ENCODE data around the gene ABCA8.

The ABCA8 gene

DNA sequence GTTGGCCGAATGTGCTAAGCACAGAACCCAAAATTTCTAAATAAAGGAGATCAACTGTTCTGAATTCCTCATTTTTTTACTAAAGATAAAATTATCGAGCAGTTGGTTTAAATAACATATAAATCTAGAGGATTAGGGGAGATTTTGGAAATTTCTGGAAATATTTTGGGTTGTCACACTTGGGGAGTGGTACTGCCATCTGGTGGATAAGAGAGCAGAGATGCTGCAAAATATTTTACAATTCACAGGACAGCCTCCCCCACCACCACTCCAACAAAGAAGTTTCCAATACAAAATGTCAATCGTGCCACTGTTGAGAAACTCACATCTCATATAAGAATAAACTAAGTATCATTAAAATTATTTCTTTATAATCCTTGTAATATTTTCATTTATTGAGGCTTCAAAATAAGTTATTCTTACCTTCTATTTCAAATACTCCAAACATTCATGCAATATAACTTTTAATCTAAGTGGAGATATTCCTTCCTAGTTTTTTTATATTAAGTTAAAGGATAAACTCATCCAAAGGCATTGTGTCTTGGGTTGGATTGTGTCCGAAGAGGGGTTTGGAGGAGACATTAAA is 17.0 kb upstream of the ABCA8 start:
- H3K4me1 ChIP-seq (ENCODE audit: control insufficient read depth, low read length) = no peaks in the 10 kb centered on the region
- no peaks in the 10 kb centered on the region for H3K79me2 ChIP-seq (ENCODE audit: control insufficient read depth, low read length)
- no peak overlapping the region for H3K4me2 ChIP-seq (ENCODE audit: low read length)
- H3K4me3 ChIP-seq (ENCODE audit: low read length) = no peak overlapping the region
- H3K27me3 ChIP-seq (ENCODE audit: control insufficient read depth, low read length) = no peaks in the 10 kb centered on the region
- no peaks in the 10 kb centered on the region for H4K20me1 ChIP-seq (ENCODE audit: control insufficient read depth, insufficient read depth, low read depth, low read length)
- H3K36me3 ChIP-seq (ENCODE audit: control insufficient read depth, low read length) = no peaks in the 10 kb centered on the region
- H3K9me2 ChIP-seq (replicated peaks; ENCODE audit: control insufficient read depth, low read length) = no peaks in the 10 kb centered on the region
- no peaks in the 10 kb centered on the region for H3F3A ChIP-seq (ENCODE audit: control insufficient read depth, insufficient read depth)
- no peak overlapping the region for H3K27ac ChIP-seq (ENCODE audit: low read depth, low read length)
- H3K9me3 ChIP-seq (ENCODE audit: control insufficient read depth, insufficient read depth, low read length) = no peaks in the 10 kb centered on the region
- no peak for TF ChIP-seq EZH2phosphoT487 (IDR thresholded peaks at IDR 0.05; ENCODE audit: borderline replicate concordance, low read length)
- TF ChIP-seq, protein P1, sequence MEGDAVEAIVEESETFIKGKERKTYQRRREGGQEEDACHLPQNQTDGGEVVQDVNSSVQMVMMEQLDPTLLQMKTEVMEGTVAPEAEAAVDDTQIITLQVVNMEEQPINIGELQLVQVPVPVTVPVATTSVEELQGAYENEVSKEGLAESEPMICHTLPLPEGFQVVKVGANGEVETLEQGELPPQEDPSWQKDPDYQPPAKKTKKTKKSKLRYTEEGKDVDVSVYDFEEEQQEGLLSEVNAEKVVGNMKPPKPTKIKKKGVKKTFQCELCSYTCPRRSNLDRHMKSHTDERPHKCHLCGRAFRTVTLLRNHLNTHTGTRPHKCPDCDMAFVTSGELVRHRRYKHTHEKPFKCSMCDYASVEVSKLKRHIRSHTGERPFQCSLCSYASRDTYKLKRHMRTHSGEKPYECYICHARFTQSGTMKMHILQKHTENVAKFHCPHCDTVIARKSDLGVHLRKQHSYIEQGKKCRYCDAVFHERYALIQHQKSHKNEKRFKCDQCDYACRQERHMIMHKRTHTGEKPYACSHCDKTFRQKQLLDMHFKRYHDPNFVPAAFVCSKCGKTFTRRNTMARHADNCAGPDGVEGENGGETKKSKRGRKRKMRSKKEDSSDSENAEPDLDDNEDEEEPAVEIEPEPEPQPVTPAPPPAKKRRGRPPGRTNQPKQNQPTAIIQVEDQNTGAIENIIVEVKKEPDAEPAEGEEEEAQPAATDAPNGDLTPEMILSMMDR (IDR thresholded peaks at IDR 0.05; ENCODE audit: low read depth, low read length, poor library complexity, severe bottlenecking) = peak; percentile 49

DNA sequence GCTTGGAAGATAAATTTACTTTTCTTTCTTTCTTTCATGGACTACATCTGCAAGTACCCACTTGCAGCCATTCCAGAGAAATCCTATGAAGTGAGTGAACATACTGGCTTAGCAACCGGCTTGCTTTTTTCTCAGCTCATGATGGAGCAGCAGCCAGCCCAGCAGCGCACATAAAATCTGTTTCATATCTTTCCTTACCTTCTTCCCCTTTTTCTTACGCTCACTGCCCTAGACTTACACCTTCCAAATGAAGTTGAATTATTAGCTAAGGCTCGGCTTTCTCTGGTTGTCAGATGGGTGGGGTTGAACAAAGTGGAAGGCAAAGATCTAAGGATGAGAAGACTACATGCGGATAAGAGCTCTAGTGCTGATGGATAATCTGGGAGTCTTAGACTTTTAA is 13.9 kb upstream of the ABCA8 start:
- Histone ChIP-seq H3K4me1 (ENCODE audit: control insufficient read depth, low read length) (no peaks in the 10 kb centered on the region), H3F3A (ENCODE audit: control insufficient read depth, insufficient read depth) (no peaks in the 10 kb centered on the region), H4K20me1 (ENCODE audit: control insufficient read depth, insufficient read depth, low read depth, low read length) (no peaks in the 10 kb centered on the region), H3K27ac (ENCODE audit: low read depth, low read length) (no peak overlapping the region), H3K36me3 (ENCODE audit: control insufficient read depth, low read length) (no peaks in the 10 kb centered on the region), H3K4me3 (ENCODE audit: low read length) (no peak overlapping the region), H3K9me3 (ENCODE audit: control insufficient read depth, insufficient read depth, low read length) (no peaks in the 10 kb centered on the region), H3K27me3 (ENCODE audit: control insufficient read depth, low read length) (no peaks in the 10 kb centered on the region), H3K4me2 (ENCODE audit: low read length) (no peak overlapping the region), H3K9me2 (replicated peaks; ENCODE audit: control insufficient read depth, low read length) (no peaks in the 10 kb centered on the region), H3K79me2 (ENCODE audit: control insufficient read depth, low read length) (no peaks in the 10 kb centered on the region)
- TF ChIP-seq, protein P1 (IDR thresholded peaks at IDR 0.05; ENCODE audit: low read depth, low read length, poor library complexity, severe bottlenecking) = no peak
- TF ChIP-seq EZH2phosphoT487 (IDR thresholded peaks at IDR 0.05; ENCODE audit: borderline replicate concordance, low read length) = no peak

DNA sequence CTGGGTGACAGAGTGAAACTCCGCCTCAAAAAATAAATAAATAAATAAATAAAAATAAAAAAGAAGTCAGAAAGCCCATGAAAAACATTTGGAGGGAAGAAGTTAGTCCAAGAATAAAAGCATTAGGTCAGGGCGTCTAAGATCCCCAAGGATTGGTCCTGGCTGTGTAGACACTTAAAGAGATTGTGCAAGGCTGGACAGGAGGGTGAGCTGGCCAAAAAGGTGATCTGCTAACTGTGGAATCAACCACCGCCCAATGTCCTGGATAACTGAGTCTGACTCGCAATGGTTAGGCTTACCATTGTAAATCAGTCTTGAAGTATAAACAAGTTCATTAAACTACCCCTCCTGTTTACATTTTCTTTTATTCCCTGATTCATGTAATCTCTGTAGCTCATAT is 8.8 kb upstream of the ABCA8 start:
- no peak overlapping the region for H3K27ac ChIP-seq (ENCODE audit: low read depth, low read length)
- H3K27me3 ChIP-seq (ENCODE audit: control insufficient read depth, low read length) = no peaks in the 10 kb centered on the region
- no peaks in the 10 kb centered on the region for H3K9me2 ChIP-seq (replicated peaks; ENCODE audit: control insufficient read depth, low read length)
- H3K36me3 ChIP-seq (ENCODE audit: control insufficient read depth, low read length) = no peaks in the 10 kb centered on the region
- TF ChIP-seq, protein P1 (IDR thresholded peaks at IDR 0.05; ENCODE audit: low read depth, low read length, poor library complexity, severe bottlenecking) = no peak
- no peak for TF ChIP-seq EZH2phosphoT487 (IDR thresholded peaks at IDR 0.05; ENCODE audit: borderline replicate concordance, low read length)
- no peaks in the 10 kb centered on the region for H3K4me1 ChIP-seq (ENCODE audit: control insufficient read depth, low read length)
- H3K4me3 ChIP-seq (ENCODE audit: low read length) = no peak overlapping the region
- H4K20me1 ChIP-seq (ENCODE audit: control insufficient read depth, insufficient read depth, low read depth, low read length) = no peaks in the 10 kb centered on the region
- H3F3A ChIP-seq (ENCODE audit: control insufficient read depth, insufficient read depth) = no peaks in the 10 kb centered on the region
- no peak overlapping the region for H3K4me2 ChIP-seq (ENCODE audit: low read length)
- no peaks in the 10 kb centered on the region for H3K9me3 ChIP-seq (ENCODE audit: control insufficient read depth, insufficient read depth, low read length)
- no peaks in the 10 kb centered on the region for H3K79me2 ChIP-seq (ENCODE audit: control insufficient read depth, low read length)
